Suppressor macrophage (primary cell): ENCODE data around the gene SF3B5.
"Not testable (repeated sequence)": the region's sequence is repeated elsewhere in the genome, so short reads cannot be mapped to it uniquely, and the experiment has no call there.

Experiments used
- DNase-seq, 4 experiments: peaks; one replicate each; pipeline ENCODE4 v3.0.0-alpha.2; 2020 to 2022

The SF3B5 gene

GRCh38 chr6:144063744-144064401 is 31.5 kb downstream of the SF3B5 start:
- peak; percentile 91 to 98 (median 96) for DNase-seq

DNA sequence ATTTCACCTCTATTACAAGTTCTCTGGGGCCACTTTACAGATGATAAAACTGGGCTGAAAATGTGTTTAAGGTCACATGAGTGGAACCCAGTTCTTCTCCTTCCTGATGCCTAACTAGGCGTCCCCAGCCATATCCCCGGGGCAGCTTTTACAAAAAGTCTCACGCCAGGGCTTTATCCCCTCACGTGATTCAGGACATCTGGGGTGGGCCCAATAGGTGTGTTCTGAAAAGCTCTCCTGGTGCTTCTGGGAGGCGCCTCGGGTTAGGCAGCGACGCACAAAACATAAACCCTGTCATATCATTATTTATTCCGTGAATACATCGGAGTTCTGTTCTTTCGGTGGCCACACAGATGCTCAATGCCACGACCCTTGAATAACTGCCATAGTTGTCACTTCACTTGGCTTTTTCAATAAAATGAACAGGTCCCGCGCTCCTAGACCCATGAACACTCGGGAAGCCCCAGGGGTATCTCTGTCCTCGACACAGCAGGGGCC is 32.1 kb downstream of the SF3B5 start:
- DNase-seq: peak in 3 of 4 experiments; percentile 12 to 29 (median 26)

DNA sequence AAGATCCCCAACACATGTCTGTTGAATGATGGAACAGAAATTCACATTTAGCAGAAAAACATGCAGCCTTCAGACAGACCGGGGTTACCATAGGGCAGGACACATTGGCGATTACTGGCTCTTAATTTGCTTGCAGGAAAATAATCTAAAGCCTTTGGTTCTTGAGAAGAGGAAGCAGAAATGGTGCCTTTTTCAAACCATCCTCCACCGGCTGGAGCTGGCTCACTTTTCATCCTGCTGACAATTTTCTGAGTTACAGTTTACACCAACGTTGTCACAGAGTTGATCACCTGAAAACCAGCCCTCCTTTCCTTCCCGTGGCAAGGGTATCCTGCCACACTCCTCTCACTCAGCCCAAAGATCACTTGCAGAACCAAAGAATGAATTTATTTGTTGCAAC is 32.6 kb downstream of the SF3B5 start:
- DNase-seq: peak in 3 of 4 experiments; percentile 29 to 46 (median 32)

- no peak for DNase-seq
These were observed 36.2 kb downstream of the SF3B5 start for GRCh38 chr6:144059139-144059538.

DNA sequence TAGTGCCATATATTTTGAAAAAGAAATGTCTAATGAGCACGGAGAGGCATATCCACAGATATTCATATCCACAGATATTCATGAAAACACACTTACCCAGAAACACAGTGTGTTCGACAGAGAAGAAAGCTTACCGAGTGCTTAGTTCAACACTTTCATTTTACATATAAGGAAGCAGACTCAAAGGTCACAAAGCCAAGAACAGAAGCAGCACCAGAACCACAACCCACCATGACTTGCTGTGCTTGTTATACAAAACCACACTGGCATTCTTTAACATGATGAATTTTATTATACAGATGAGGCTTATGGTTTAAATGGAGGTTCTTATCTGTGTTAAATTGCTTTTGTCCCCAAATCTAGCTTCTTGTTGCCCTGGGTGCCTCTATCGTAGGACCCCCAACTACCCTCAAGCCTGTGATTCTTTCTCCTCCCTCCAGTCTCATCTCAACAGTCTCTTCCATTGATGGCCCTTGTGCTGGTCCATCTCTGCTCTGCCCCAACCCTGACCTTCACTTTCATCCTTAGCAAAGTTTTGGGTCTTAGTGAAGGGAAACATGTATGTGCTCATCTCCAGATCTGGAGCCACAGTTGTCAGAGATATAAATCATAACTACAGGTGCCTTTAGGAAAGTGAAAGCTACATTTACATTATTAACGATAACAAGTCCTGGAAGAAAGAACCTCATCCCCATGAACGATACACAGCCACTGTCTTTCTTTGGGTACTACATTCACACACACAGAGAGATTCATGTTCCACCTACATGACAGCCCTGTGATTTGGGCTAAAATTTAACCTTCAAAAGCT is 40.0 kb downstream of the SF3B5 start:
- peak; percentile 41 to 66 (median 56) for DNase-seq

- no peak for DNase-seq
These were observed 41.8 kb downstream of the SF3B5 start for GRCh38 chr6:144053601-144054000.

DNA sequence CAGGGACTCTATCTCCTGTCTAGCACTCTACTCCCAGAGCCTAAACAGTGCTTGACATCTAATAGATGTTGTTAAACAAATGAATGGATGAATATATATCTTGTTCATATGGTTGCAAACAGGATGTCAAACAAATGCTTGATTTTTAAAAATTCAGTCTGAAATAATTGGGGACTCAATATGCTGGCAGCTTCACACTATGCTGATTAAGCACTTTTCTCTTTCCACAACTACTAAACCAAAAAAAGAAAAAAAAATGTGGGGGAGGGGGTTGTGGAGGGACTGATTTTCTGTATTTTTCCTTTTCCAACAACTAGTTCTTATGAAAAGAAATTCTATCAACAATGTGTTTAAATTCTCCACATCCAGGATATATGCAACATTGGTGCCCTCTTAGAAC is 42.9 kb downstream of the SF3B5 start:
- DNase-seq: no peak

- peak; percentile 42 to 75 (median 61) for DNase-seq
These were observed 46.0 kb downstream of the SF3B5 start for GRCh38 chr6:144049386-144049785.

- DNase-seq: no peak
These were observed 47.7 kb downstream of the SF3B5 start for GRCh38 chr6:144047688-144048087.

DNA sequence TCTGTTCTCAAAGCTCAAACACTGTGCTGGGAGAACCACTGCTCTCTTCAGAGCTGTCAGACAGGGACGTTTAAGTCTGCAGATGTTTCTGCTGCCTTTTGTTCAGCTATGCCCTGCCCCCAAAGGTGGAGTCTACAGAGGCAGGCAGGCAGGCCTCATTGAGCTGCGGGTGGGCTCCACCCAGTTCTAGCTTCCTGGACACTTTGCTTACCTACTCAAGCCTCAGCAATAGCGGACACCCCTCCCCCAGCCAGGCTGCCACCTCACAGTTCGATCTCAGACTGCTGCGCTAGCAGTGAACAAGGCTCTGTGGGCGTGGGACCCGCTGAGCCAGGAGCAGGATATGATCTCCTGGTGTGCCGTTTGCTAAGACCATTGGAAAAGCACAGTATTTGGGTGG is 48.7 kb downstream of the SF3B5 start:
- DNase-seq: not testable (repeated sequence)

- DNase-seq: not testable (repeated sequence)
These were observed 50.4 kb downstream of the SF3B5 start for GRCh38 chr6:144044989-144045388.
